HL-60/S4 treated with phorbol 12-myristate 13-acetate at 8.2 ng/mL for 4 days and 3 days (cell line): ENCODE data around the gene COL20A1.

Experiments used
- in situ Hi-C: fragments of 300-500 bp; cut with MboI; formaldehyde crosslinking; loops from 2 replicates; pipeline ENCODE4 v1.15.0; 2022; ENCODE audit warnings: low sequenced_read_pairs

The COL20A1 gene

DNA sequence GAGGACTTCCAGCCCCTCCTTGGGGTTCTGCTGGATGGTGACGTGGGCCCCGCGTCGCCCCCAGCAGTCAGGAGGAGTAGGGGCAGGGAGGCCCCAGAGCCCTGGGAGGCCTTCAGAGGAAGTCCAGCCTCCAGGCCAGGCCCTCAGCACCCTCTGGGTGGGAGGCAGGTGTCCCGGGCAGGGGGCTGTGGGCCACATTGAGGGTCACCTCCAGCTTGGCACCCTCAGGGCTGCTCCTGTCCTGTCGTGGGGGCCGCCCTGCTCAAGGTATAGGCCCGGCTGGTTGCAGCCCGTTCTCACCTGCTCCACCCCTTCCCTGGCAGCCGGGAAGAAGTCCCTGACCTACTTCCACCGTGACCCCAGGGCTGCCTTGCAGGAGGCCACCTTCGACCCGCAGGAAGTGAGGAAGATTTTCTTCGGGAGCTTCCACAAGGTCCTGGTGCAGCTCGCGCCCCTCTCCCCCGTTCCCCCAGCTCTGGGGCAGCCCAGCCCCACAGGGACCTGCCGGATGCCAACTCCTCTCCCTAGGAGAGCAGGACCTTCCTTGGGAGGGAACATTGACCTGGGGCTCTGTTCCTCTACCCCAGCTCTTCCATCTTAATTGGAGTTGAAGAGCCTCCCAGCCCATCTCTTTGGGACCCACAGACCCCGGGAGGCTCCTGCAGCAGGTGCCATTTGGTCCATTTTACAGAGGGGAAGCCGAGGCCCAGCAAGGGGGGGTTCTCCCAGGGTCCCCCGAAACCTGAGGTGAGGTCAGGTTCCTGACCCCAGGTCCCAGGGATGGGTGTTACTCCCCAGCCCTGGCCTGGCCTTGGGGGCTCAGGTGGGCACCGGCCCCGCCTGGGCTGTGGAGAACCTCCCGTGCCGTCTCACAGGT, 26.4 kb downstream of the COL20A1 start:
- in situ Hi-C loops = no loop called here

GRCh38 chr20:63320041-63320511, 27.1 kb downstream of the COL20A1 start:
- in situ Hi-C loops = no loop called here

DNA sequence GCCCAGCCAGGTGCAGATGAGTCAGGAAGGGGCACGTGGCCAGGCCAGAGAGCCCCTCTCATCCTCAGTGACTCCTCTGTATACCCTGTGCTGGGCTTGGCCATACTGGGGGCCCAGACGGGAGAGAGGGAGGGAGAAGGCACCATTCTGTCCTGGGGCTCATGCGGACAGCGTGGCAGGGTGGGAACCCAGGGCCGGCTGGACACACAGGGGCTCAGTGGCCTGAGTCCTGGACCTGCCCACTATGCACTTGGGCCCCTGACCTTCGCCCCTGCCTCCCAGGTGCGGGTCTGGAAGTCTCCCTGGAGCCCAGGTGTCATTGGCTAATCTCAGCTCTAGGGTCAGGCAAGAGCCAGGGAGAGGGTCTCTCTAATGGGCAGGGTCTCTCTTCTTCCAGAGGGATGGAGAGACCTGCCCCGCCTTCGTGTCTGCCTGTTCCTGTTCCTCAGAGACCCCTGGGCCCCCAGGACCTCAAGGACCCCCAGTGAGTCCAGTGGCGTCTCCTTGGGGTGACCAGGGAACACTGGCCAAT, 27.7 kb downstream of the COL20A1 start:
- in situ Hi-C loops = no loop called here

- in situ Hi-C loops = no loop called here
Measured at GRCh38 chr20:63321148-63321831, 28.3 kb downstream of the COL20A1 start.

- in situ Hi-C loops = no loop called here
Measured at GRCh38 chr20:63322146-63322932, 29.4 kb downstream of the COL20A1 start.

- in situ Hi-C loops = no loop called here
Measured at GRCh38 chr20:63322933-63323273, 29.9 kb downstream of the COL20A1 start.

GRCh38 chr20:63323357-63323981, 30.5 kb downstream of the COL20A1 start:
- in situ Hi-C loops = no loop called here

GRCh38 chr20:63325021-63325471, 32.1 kb downstream of the COL20A1 start:
- in situ Hi-C loops = no loop called here

- in situ Hi-C loops = no loop called here
Measured at GRCh38 chr20:63325554-63326313, 32.7 kb downstream of the COL20A1 start.

DNA sequence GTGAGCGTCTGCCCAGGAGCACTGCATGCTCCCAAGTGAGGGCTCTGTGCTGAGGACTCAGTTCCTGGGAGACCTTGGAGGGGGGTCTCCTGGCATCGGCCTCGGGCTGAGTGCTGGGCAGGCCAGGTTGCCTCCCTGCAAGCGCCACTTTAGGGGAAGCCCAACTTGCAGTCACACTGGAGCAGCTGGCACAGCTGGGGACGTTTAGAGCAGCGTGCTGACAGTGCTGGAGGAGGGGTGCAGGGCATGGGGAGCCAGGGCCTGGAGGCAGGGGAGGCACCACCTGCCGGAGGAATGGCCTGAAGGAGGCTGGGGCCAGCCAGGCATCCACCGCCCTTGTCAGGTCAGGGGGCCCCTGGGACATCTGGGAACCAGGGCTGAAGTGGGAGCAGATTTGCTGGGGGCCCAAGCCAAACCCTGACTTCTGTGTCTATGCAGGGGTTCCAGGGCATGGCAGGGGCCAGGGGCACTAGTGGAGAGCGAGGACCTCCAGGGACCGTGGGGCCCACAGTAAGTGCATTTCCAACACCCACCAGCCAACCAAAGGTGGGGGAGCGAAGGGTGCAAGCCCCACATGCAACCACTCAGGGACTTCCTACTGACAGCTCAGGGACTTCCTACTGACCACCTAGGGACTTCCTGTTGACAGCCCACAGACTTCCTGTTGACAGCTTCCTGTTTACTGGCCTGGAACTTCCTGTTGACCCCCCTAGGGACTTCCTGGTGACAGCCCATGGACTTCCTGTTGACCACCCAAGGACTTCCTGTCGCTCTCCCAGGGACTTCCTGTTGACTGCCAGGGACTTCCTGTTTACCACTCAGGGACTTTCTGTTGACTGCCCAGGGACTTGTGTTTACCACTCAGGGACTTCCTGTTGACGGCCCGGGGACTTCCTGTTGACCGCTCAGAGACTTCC, 33.6 kb downstream of the COL20A1 start:
- in situ Hi-C loops = no loop called here

DNA sequence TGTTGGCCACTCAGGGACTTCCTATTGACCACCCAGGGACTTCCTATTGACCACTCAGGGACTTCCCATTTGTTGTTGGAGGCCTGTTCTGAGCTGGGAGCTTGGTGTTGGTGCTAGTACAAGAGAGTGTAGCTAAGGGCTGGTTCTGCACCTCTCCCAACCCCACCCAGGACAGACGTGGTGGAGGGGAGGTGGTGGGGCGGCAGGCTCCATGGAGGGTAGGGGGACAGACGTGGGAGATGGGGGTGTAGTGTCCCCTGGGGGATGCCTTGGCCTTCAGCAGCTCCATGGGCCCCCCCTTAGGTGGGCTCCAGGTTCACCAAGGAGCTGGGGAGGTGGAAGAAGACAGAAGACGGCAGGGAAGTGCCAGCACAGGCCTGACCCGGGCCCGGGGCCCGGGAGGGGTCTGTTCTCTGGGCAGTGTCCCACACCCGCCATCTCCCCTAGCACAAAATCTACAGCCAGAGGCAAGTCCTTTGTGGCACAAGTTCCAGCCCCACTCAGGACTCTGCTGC, 34.3 kb downstream of the COL20A1 start:
- in situ Hi-C loops = no loop called here

DNA sequence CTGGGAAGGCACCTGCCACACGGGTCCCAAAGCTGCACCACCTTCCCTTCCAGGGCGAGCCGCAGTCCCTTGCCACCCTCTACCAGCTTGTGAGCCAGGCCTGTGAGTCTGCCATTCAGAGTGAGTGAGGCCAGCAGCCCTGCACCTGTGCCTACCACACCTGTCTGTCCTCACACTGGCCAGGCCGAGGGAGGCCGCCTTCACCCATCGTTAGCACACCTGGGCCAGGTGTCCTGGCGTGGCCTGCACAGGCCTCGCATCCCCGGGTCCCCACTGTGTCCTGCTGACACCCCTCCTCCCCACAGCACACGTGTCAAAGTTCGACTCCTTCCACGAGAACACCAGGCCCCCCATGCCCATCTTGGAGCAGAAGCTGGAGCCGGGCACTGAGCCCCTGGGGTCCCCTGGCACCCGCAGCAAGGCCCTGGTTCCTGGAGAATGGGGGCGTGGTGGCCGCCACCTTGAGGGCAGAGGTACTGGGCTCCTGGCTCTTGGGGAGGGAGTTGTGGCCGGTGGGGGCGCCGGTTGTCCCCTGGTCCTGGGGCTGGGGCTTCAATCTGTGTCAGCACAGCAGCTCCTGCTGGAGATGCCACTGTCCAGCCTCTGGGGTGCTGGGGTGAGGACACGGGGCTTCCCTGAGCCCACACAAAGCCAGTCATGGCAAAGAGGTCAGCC, 35.2 kb downstream of the COL20A1 start:
- in situ Hi-C loops = no loop called here

DNA sequence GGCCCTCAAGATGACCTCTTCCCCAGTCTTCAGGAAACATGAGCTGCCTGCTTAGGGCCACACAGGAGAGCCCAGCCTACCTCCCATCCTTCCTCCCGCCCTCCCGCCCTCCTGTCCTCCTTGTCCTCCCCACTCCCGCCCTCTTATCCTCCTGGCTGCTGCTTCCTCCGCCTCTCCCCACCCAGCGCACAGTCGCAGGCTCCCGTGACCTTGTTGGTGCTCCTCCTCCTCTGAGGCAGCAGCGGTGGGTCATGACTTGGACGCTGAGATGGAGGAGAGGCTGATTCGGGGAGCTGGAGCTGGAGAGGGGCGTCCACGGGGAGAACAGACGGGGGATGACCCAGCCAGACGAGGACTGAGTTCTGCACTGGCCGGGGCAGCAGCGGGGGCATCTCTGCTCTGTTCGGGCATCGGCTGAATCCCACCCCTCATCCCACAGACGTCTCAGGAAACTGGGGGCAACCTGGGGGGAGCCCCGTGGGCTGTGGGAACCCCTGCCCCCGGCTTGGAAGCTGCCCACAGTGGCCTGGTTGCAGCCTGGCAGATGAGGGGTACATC, 35.8 kb downstream of the COL20A1 start:
- in situ Hi-C loops = no loop called here

DNA sequence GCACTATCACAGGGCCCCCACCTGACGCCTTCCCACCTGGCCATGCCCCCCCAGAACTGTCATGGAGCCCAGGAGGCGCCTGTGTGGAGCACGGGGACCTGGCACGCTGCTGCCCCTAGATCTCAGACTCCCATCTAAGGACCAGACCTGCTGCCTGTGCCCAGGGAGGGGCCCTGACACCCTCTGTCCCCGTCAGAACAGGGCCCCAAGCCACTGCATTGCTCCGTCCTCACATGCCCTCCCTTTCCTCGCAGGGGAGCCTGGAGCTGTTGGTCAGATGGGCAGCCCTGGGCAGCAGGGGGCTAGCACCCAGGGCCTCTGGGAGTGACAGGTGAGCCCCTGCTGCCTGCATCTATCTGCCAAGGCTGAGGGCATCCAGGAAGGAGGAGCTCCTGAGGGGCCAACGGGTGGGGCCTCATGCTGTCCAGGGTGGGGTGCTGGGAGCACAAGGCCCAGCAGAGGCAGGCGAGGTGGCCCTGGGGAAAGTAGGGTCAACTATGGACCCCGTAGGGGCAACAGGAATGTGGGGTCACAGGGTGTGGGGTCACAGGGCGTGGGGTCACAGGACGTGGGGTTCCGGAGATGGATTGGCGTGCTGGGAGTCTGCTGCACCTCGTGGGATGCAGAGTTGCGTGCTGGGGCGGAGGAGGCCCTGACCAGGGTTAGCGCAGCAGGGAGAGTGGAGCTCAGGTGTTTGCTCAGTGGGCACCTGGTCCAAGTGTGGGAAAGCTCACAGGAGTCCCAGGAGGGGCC, 36.5 kb downstream of the COL20A1 start:
- in situ Hi-C loops = no loop called here

DNA sequence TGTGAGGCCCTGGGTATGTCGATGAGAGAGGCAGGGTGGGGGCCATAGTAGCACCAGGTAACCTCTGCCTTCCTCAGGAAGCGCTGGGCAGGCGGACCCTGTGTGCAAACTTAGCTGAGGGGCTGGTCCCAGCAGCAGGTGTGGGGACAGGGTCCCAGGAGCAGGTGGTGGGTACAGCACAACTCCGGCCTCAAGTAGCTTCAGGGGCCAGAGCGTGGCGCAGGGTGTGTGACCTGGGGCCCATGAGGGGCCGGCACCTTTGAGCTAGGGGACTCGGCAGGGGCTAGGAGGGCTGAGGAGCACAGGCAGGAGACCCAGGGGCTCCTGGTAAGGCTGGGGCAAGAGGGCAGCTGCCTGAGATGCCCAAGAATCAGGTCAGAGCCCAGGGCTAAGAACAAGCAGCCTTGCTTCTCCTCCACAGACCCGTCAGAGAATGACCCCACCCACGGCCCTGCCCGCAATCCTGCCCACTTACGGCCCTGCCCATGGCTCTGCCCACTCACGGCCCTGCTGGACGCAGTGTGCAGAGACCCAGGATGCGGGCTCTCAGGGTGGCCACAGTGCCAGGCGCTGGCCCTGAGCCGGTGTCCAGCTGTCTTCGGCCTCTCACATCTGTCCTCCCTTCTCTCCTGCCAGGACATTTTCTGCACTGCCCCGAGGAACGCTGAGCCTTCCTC, 37.2 kb downstream of the COL20A1 start:
- in situ Hi-C loops = no loop called here

DNA sequence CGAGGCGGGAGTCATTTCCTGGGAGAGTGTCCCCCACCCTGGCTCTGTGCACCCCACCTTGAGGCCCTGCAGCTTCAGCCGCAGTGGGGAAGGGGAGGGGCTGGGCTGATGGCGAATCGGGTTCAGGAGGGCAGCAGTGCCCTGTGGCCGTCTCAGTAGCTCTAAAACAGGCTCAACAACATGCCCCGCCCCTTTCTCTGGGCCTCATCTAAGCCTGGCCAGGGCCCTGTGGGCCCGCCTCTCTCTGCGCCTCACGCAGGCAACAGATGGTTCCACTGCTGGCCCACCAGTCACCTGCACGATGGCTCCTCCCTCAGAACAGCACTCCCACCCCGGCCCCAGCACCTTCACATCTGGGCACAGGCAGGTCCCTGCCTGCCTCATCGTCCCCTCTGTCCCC, 38.0 kb downstream of the COL20A1 start:
- in situ Hi-C loops = no loop called here
